HCT116 (cell line): ENCODE measurements around the gene MBP. TPM values are rescaled to one million over a fixed set of nuclear protein-coding genes. Genes with fewer than 3 reads are reported as not detected.

Experiments used
- ATAC-seq: fragments of 200-7000 bp; cut with Tn5 transposase; 2 replicates; pipeline ENCODE4 v1.9.1; 2020; ENCODE audit warnings: mild to moderate bottlenecking, moderate library complexity
- BruUV-seq: library from RNA; stranded (reverse); fragments of 400-500 nt; replicated peaks from 2 replicates; lab custom pipeline; 2021; lab: Mats Ljungman, UMichigan
- CTCF ChIA-PET: fragments of 300-600 bp; sonication (Branson Sonifier 250); formaldehyde crosslinking; loops from one replicate; lab custom pipeline; 2021; ENCODE audit warnings: antibody characterized with exemption; lab: Charles Lee
- POLR2A ChIA-PET: fragments of 300-600, 350-600 bp; sonication (Branson Sonifier 250); formaldehyde crosslinking; loops from one replicate; lab custom pipeline; 2021; ENCODE audit warnings: antibody characterized with exemption; lab: Charles Lee
- RAD21 ChIA-PET, 2 experiments: fragments of 300-600 bp; sonication (Branson Sonifier 250); formaldehyde crosslinking; loops; one replicate each; lab custom pipeline; 2023; ENCODE audit warnings: low total read pairs in 2 of 2; ENCODE audit not compliant: uncharacterized antibody in 2 of 2, unreplicated experiment in 2 of 2, low non-redundant PET in 1 of 2; lab: Charles Lee
- DNase-seq: peaks from one replicate; pipeline ENCODE4 v3.0.0-alpha.2; 2010; ENCODE audit warnings: low read depth, low spot score
- H2AFZ ChIP-seq: fragments of 200-600 bp; shearing (Covaris generic), sonication (generic); 2 replicates; pipeline ENCODE4 v1.6.1; 2017; ENCODE audit warnings: low read depth, mixed run types, mixed read lengths, antibody characterized with exemption, low read length; ENCODE audit not compliant: poor library complexity, severe bottlenecking
- H3K27ac ChIP-seq: 2 replicates; pipeline ENCODE4 v1.5.1; 2012; ENCODE audit warnings: low read depth, low read length
- H3K27me3 ChIP-seq: fragments of 200-600 bp; sonication (generic); 2 replicates; pipeline ENCODE4 v1.6.1; 2016; ENCODE audit warnings: mixed run types, low read length, mixed read lengths; ENCODE audit not compliant: insufficient read depth
- H3K36me3 ChIP-seq, 2 experiments: fragments of 200-500 bp in 1 of 2; fragments of 200-600 bp in 1 of 2; sonication (Bioruptor generic) in 1 of 2; sonication (generic) in 1 of 2; 2 replicates each; pipeline versions ENCODE4 v1.5.1 to v1.6.1; 2014 to 2016; ENCODE audit warnings: low read length in 2 of 2, inconsistent platforms in 1 of 2, mixed read lengths in 1 of 2, mixed run types in 1 of 2; ENCODE audit not compliant: insufficient read depth in 2 of 2, control insufficient read depth in 1 of 2
- H3K4me1 ChIP-seq, 2 experiments: fragments of 200-600 bp in 1 of 2; sonication (generic) in 1 of 2; 2 replicates each; pipeline versions ENCODE4 v1.5.1 to v1.6.1; 2012 to 2017; ENCODE audit warnings: low read length in 2 of 2, inconsistent platforms in 1 of 2, mild to moderate bottlenecking in 1 of 2, mixed read lengths in 1 of 2, mixed run types in 1 of 2, moderate library complexity in 1 of 2; ENCODE audit not compliant: insufficient read depth in 2 of 2, control insufficient read depth in 1 of 2
- H3K4me2 ChIP-seq: fragments of 200-600 bp; sonication (generic); 2 replicates; pipeline ENCODE4 v1.6.1; 2017; ENCODE audit warnings: mixed run types, low read length, mixed read lengths
- H3K4me3 ChIP-seq, 2 experiments: fragments of 200-600 bp in 1 of 2; sonication (generic) in 1 of 2; replicated peaks in 1 of 2; 2 replicates each; pipeline ENCODE4 v1.5.1; 2011 to 2016; ENCODE audit warnings: low read length in 2 of 2, control low read depth in 1 of 2, low read depth in 1 of 2, mild to moderate bottlenecking in 1 of 2, mixed read lengths in 1 of 2, mixed run types in 1 of 2
- H3K79me2 ChIP-seq: fragments of 200-600 bp; sonication (generic); 2 replicates; pipeline ENCODE4 v1.6.1; 2017; ENCODE audit warnings: mild to moderate bottlenecking, mixed run types, low read length, moderate library complexity, mixed read lengths; ENCODE audit not compliant: insufficient read depth
- H3K9ac ChIP-seq: fragments of 200-600 bp; sonication (generic); 2 replicates; pipeline ENCODE4 v1.6.1; 2016; ENCODE audit warnings: low read length, mixed read lengths
- H3K9me2 ChIP-seq: fragments of 200-600 bp; sonication (generic), shearing (Covaris generic); 2 replicates; pipeline ENCODE4 v1.6.1; 2017; ENCODE audit warnings: mixed run types, mild to moderate bottlenecking, moderate library complexity; ENCODE audit not compliant: insufficient read depth
- H3K9me3 ChIP-seq, 2 experiments: fragments of 200-500 bp in 1 of 2; fragments of 200-600 bp in 1 of 2; sonication (Bioruptor generic) in 1 of 2; sonication (generic) in 1 of 2; 2 replicates each; pipeline ENCODE4 v1.6.1; 2014 to 2017; ENCODE audit warnings: low read length in 2 of 2, mixed read lengths in 2 of 2, inconsistent platforms in 1 of 2, low read depth in 1 of 2, mild to moderate bottlenecking in 1 of 2, mixed run types in 1 of 2, moderate library complexity in 1 of 2; ENCODE audit not compliant: control insufficient read depth in 1 of 2, insufficient read depth in 1 of 2
- H4K20me1 ChIP-seq: fragments of 200-600 bp; sonication (generic), shearing (Covaris generic); 2 replicates; pipeline ENCODE4 v1.6.1; 2017; ENCODE audit warnings: mixed run types, mild to moderate bottlenecking, moderate library complexity; ENCODE audit not compliant: insufficient read depth
- ATF3 ChIP-seq: IDR thresholded peaks from 2 replicates; pipeline ENCODE4 v1.6.1; 2012
- CBX3 ChIP-seq: IDR thresholded peaks from 2 replicates; pipeline ENCODE4 v1.6.1; 2012; ENCODE audit warnings: low read depth
- CTCF ChIP-seq, 3 experiments: fragments of 200-600 bp in 1 of 3; sonication (generic) in 1 of 3; IDR thresholded peaks in 2 of 3; conservative IDR thresholded peaks in 1 of 3; 2 replicates each; pipeline ENCODE4 v1.5.1; 2012 to 2017; ENCODE audit warnings: low read depth in 2 of 3, low read length in 2 of 3, antibody characterized with exemption in 1 of 3, borderline replicate concordance in 1 of 3, control low read depth in 1 of 3, mild to moderate bottlenecking in 1 of 3, mixed read lengths in 1 of 3, mixed run types in 1 of 3, moderate library complexity in 1 of 3; ENCODE audit not compliant: insufficient read depth in 1 of 3
- FOSL1 ChIP-seq: IDR thresholded peaks from 2 replicates; pipeline ENCODE4 v1.6.1; 2012; ENCODE audit warnings: low read depth
- MAX ChIP-seq: IDR thresholded peaks from 2 replicates; pipeline ENCODE4 v1.6.1; 2012
- POLR2A ChIP-seq: IDR thresholded peaks from 2 replicates; pipeline ENCODE4 v1.7.0; 2011; ENCODE audit warnings: borderline replicate concordance; ENCODE audit not compliant: insufficient read depth, insufficient read length; ENCODE audit errors: extremely low read depth
- SIN3A ChIP-seq: IDR thresholded peaks from 2 replicates; pipeline ENCODE4 v1.6.1; 2012; ENCODE audit warnings: low read depth
- ZFX ChIP-seq: fragments of 450-650 bp; IDR thresholded peaks from 2 replicates; pipeline ENCODE4 v1.6.1; 2017
- ZNF274 ChIP-seq: fragments of 200-500 bp; sonication (Bioruptor generic); IDR thresholded peaks from 2 replicates; pipeline ENCODE4 v1.6.1; 2014; ENCODE audit warnings: mild to moderate bottlenecking, low read depth, low read length, inconsistent platforms
- intact Hi-C: fragments of 100-400 bp; cut with micrococcal nuclease; formaldehyde crosslinking; loops from 2 replicates; pipeline ENCODE4 v1.10.0; 2022
- total RNA-seq: library from RNA; stranded (reverse); gene quantifications from one replicate; pipeline ENCODE4 v1.2.1, GENCODE V29; 2021; ENCODE audit not compliant: unreplicated experiment

The MBP gene
- total RNA-seq, 1 experiment from 2014 or later: 34.9 TPM

GRCh38 chr18:76982038-76982437 is 150.5 kb downstream of the MBP start:
- TF ChIP-seq ZFX (no peak), CTCF (IDR thresholded peaks at IDR 0.05 in 2 of 3, conservative IDR thresholded peaks at IDR 0.05 in 1 of 3; ENCODE audit: borderline replicate concordance in 1 of 3, insufficient read depth in 1 of 3, low read depth in 2 of 3, low read length in 2 of 3) (no peak), MAX (no peak), SIN3A (no peak), ATF3 (no peak), POLR2A (no peak), ZNF274 (no peak), CBX3 (no peak), FOSL1 (no peak)
- TF ChIP-seq, all 23 proteins: peak for 0
- CTCF ChIA-PET: interaction anchor here (2.1 kb wide), 1 partner anchor 181 kb away, joined by 5 read pairs; no protein-coding TSS in a partner anchor

More at GRCh38 chr18:76982038-76982437, 150.5 kb downstream of the MBP start:
- RAD21 ChIA-PET: no interaction called here
- POLR2A ChIA-PET: no interaction called here
- Histone ChIP-seq H3K9me2 (no peaks in the 10 kb centered on the region), H3K27ac (no peak overlapping the region), H3K36me3 (no peaks in the 10 kb centered on the region), H4K20me1 (no peaks in the 10 kb centered on the region), H3K4me3 (no peak overlapping the region), H3K4me2 (no peak overlapping the region), H3K79me2 (no peaks in the 10 kb centered on the region), H3K4me1 (peaks cover 2 to 5% of the 10 kb centered on the region in 2 experiments; a peak in 3 of 4 replicates), H3K27me3 (no peaks in the 10 kb centered on the region), H2AFZ (no peak overlapping the region), H3K9ac (no peak overlapping the region), H3K9me3 (no peaks in the 10 kb centered on the region)
- DNase-seq (no peak), ATAC-seq (no peak)
- BruUV-seq: no TSS peak
- intact Hi-C loops: no loop called here
